ENCODE data around the gene DCC.

DCC gene

DNA sequence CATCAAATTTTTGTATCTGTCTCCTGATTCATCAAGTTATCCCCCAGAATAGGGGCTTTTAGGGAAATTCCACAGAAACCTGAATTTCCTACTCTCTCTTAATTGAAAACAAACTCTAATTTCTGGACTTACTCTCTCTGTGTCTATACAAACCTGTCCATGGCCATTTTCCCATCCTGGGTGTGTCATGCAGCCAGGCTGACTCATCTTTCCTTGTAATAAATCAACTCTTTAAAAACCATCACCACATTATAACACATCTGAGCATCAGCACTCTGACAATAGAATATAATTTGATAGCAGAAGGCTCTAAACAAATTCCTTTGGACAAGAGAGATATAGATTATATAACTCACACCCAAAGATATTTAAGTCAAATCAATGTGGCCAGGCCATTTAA, 610.2 kb downstream of the DCC start:
- DNase-seq, result no peak

DNA sequence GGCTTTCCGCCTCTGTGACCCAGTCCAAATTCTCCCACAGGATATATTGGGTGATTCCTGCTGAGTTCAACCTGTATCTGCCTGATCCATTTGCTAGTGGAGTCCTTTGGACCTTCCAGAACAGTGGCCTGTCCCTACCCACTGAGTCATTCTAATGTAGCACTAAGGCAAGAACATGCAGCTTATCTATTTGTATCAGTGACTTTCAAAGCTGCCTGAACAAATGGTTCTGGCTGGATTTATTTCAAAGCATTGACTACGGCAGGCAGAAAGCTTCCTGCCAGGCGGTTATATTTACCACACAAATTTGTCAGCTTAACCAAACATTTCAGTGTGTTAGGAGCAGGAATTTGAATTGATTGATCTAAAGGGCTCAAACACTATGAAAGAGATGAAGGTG, 613.4 kb downstream of the DCC start:
- DNase-seq, result no peak

- DNase-seq, result no peak
Measured at GRCh38 chr18:52963481-52963880, 623.5 kb downstream of the DCC start.

DNA sequence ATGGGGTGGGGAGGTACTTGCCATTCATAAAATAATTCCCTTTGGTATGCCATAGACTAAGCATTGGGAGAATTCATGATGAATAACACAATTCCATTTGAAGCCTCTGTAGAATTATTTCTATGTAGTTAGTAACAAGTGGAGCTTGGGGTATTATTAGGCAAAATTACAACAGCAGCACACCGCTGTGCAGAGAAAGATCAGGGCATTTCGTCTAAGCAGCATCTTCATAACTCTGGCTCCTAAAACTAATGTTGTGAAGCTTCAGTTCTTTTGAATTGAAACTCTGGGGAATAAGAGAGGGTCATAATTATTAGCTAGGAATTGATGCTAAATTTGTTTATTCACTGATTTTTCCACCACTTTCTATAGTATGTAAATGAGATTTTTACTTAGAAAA, 630.7 kb downstream of the DCC start:
- no peak for DNase-seq

GRCh38 chr18:52971097-52971496, 631.1 kb downstream of the DCC start:
- no peak for DNase-seq

DNA sequence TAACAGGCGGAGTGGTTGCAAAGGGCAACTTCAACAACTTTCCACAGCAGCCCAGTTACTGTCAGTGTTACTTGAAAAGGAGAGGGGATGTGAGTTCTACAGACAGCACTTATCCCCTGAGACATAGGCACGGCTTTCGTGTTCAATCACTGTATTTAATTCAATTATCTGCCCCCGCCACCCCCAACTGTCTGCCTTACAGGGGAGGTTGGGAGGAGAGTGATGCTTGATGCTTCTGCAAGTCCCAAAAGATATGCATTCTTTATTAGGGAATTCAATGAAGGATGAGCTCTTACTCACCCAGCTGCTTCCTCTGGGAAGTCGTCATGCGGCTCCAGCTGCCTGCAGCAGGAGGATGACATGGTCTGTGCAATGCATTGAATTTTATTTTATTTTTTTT, 639.9 kb downstream of the DCC start:
- no peak for DNase-seq

DNA sequence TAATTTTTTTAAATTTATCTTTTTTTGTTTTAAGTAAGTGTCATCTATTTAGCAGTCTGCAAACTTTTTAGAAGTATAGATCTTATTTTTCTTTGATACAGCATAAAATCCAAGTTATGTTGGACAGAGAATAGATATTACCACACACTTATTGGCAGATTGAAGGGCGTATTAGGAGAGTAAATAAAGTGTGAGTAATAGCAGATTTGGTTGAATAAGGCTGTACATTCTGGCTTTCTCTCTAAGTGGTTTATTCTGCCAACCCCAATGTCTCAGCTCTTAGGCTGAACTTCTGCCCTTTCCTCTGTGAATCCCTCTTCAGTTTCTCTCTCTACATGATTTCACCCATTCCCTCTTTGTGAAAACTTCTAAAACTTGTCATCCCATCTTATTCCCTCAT, 651.2 kb downstream of the DCC start:
- DNase-seq, result no peak

DNA sequence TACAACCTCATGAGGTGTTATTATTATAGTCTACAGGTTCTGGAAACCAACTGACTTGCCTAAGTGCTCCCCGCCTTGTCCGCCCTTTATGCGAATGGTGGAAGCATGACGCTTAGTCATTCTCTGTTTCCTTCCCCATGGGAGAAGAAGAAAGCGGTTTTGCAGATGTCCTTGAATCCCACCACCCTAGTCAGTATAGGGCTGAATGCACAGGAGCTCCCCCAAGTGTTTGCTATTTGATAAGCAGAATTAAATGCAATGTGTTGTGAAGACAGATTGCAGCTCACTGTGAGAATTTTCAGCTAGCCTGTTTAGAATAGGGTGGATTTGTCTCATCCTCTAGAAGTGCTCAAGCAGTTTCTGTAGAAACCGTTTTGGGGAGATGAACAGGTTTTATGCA, 652.0 kb downstream of the DCC start:
- DNase-seq, result no peak

DNA sequence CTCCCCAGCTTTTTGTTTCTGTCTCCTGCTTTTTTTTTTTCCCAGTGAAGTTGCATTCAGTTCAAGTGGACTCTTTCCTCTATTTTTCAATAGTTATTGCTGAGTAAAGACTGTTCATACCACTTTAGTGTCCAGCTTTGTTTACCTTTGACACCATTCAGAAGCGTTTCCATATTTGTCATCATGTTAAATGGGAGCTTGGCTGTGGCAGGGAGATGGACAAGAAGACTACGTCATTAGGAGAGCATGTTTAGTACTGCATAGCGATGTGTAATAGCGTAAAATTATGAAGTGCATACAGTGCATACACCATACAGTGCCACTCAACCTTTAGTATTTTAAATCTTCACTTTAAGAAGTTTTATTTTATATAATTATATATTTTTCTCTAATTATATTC, 655.9 kb downstream of the DCC start:
- no peak for DNase-seq

GRCh38 chr18:52999633-53000032, 659.6 kb downstream of the DCC start:
- no peak for DNase-seq

DNA sequence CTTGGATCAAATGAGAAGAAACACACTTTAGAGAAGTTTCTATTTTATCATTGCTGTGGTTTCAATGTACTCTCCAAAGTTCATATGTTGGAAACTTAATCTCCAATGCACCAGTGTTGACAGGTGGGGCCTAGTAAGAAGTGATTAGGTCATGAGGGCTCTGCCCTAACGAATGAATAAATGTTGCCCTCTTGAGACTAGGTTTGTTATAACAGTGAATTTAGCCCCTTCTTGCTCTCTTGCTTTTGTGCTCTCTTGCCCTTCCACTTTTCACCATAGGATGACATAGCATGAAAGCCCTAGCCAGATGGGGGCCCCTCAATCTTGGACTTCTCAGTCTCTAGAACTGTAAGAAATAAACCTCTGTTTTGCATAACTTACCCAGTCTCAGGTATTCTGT, 664.8 kb downstream of the DCC start:
- DNase-seq, result no peak

GRCh38 chr18:53018791-53019190, 678.8 kb downstream of the DCC start:
- DNase-seq, result no peak

DNA sequence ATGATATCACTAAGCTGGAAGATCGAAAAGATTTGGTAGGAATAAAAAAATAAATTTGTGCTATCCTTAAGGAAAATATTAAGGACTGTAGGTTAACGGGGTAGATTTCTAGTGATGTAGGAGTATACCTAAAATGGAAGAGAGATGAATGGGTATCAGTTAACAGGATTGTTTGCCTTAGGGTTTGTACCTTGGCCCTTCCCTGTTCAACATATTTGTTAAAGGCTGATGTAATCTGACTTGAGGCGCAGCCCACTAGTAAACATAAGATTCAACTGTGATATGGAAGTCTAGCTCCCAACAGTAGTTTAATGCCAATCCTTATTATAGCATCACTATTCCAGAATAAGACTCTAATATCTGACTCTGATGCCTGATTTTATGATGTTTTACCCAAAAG, 685.2 kb downstream of the DCC start:
- no peak for DNase-seq

DNA sequence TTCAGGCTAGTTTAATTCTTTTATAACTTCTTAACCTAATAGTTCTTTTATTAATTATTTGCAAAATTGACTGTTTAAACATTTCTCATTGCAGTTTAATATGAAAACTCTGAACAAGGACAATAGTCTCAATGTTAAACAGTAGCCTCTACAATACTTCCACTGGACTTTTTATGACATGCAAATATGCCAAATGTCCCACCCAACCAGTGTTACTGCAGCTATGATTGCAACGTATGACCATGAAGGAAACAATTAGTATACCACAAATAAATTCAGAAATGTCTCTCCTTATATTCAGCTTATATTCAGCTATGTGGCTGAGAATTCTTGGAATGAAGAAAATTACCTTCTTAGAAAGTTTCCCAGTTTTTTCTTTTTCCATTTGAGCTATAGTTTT, 688.6 kb downstream of the DCC start:
- no peak for DNase-seq

DNA sequence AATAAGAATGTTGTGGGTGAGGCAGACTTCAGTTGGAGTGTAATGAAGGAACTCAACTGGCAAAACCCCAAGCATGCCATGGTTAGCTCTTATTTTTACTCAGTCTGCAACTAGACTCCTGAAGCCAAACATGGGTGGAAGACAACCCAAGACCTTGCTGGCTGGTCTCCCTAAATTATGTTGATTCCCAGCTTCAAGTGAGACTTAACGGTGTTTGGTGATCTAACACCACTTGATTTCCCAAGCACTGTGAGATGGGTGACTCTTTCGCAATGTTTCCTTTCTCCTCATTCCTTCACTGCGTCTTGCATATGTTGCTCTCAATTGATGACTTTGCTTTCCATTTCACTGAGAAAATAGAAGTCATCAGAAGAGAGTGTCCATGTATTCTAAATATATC, 693.1 kb downstream of the DCC start:
- no peak for DNase-seq

DNA sequence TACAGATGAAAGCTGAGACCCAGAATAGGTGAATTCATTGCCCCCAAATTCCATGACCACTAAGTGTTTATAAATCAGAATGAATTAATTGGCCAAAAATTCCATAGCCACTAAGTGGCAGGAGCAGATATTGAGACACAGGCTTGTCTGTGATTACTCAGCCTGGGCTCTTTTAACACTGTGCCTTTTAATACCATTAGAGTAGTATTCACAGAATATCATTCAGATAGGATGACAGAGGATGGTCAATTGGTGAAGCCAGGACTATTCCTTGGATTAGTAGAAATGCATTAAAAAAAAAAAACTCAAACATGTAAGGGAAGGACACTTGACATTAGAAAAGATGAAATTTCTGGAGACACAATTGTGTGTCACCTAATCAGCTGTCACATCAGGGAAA, 698.6 kb downstream of the DCC start:
- no peak for DNase-seq

GRCh38 chr18:53040286-53040685, 700.3 kb downstream of the DCC start:
- DNase-seq, result no peak

GRCh38 chr18:53056064-53056463, 716.1 kb downstream of the DCC start:
- DNase-seq, result no peak

DNA sequence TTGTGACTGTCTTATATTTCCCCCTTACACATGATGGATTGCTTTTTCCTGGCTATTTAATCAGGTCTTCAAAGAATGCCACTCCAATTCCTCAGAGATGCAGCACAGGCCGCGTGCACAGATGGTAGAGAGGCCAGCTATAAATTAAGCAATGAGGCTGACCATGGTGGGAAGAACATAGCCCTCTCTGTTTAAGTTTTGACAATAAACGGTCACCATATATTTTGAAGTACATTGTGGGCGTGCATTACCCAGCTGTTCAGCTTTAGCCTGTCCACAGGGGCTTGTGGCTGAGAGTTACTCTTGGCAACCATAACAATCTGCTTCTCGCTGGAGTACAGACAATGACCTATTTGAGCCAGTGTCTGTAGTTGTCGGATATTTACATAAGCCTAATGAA, 730.8 kb downstream of the DCC start:
- DNase-seq, result no peak

DNA sequence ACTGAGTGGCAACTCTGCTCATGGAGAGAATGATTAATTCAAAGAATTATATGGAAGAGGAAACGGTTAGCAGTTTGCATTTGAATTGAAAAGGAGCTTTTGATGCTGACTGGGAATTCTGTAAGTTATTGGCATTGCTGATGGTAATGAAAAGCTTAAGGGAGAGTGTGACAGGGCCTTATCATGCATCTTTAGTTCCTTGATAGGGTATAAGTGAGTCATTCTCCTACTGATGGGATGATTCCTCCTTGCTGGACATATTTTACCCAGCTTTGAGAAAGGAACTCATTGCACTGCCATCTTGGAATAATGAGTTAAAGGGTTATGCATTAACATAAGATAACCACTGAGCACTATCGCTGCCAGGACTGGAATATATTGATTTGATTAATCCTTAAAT, 740.7 kb downstream of the DCC start:
- DNase-seq, result no peak

DNA sequence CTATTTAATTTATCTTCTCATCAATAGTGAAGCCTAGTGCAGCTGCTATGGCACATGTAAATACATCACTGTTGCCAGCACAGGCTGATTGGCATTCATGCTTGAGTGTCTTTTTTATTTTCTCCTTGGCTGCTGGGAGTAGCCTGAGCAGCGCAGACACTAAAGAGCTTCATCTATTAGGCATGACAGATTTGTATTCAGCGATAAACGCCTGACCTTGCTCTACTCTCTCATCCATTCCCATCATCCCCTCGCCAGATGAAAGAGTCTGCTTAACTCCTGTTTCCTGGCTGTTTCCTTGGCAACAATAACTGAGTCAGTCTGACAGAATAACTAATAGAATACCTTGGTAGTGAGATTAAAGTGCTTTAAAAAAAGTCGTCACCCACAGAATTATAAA, 753.6 kb downstream of the DCC start:
- no peak for DNase-seq

DNA sequence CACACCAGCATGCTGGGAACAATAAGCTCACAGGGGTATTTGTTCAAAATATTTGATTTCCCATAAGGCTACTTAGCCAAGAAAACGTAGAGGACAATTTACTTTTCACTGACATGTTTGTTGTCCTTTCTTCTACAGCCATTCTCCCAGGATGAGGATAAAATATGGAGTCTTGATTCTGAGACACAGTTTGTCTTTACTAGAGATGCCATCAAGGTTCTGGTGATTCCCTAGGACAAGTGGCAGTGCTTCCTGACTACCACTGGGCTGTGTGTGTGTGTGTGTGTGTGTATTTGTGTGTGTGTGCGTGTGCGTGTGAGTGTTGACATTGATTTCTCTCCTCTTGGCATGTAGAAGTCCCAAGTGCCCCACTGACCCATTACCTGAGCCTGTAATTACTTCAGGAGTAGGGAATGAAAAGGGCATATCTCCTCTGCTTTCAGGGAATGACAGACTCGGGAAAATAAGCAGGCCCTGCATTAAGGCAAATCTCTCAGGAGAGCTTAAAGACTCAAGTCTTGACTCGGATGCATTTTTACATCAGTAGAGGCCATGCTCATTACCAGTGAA, 761.6 kb downstream of the DCC start:
- no peak for DNase-seq

DNA sequence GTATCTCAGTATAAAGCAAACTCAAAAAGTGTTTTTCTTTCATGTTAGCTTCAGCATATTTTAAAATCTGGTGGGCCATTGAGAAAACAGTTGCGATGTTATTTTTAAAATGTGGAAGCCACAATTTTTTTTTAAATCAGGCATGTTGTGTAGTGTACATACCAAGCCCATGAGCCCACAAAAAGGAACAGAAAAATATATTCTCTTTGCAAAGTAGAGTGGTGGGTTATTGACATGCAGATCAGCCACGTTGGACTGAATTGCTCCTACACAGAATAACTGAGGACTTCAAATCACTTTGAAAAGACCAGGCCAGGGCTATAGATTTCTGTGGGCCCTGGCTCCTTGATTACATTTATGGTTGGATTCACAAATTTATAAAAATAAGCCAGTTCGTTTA, 774.4 kb downstream of the DCC start:
- DNase-seq, result no peak

DNA sequence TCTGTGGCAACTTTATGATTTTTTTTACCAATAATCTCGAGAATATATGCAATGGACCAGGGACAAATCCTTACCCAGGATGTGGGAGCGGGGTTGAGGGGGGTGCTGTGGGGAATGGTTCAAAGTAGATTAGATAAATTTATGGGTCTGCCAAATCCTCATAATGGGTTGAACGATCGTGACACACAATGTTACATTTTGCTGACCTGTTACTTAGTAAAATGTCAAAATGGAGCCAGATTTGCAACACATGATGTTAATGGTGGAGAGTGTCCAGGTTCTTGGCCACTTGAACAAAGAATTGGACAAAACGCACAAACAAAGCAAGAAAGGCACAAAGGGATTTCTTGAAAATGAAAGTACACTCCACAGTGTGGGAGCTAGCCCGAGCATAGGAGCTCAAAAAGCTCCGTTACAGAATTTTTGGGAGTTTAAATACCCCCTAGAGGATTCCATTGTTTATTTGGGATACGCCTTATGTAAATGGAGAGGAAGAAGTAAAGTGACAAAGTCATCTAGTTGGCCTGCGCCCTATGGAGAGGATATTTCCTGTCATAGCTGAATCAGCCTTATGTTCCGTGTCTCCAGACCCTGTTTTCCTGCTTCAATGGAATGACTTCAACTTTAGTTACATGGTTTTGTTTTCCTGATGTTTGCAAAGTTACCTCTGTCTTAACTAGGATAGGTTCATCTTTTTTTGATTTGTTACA, 776.0 kb downstream of the DCC start:
- no peak for DNase-seq

- no peak for DNase-seq
Measured at GRCh38 chr18:53117851-53118250, 777.9 kb downstream of the DCC start.
